K562 (cell line): ENCODE data around the gene MCM5. TPM values are rescaled to one million over a fixed set of nuclear protein-coding genes. Genes with fewer than 3 reads are reported as not detected.

Experiments used
- ATAC-seq: fragments of 200-7000 bp; cut with Tn5 transposase; 3 replicates; pipeline ENCODE4 v1.9.1; 2020; ENCODE audit warnings: moderate library complexity
- BruUV-seq: library from RNA; stranded (reverse); fragments of 400-500 nt; replicated peaks from 2 replicates; lab custom pipeline; 2021; lab: Mats Ljungman, UMichigan
- CTCF ChIA-PET: fragments of 300-600 bp; formaldehyde crosslinking; extraction: SDS; loops from one replicate; lab custom pipeline; 2021; ENCODE audit warnings: low intra/inter-chr PET ratio; lab: Yijun Ruan, JAX
- POLR2A ChIA-PET: fragments of 300-600, 350-650 bp; sonication (Branson Sonifier 250); formaldehyde crosslinking; extraction: SDS; loops from one replicate; lab custom pipeline; 2021; ENCODE audit warnings: antibody characterized with exemption, inconsistent platforms; lab: Yijun Ruan, JAX
- DNase-seq, 4 experiments: peaks; one replicate each; pipeline versions ENCODE4 v3.0.0 to v3.0.0-alpha.2; 2011 to 2018; ENCODE audit warnings: low spot score in 3 of 4, mixed read lengths in 3 of 4; ENCODE audit errors: extremely low read depth in 1 of 4
- FAIRE-seq: peaks from 2 replicates; lab custom pipeline; 2011; peaks lifted over from hg19 to GRCh38; lab: Jason Lieb, UNC
- H2AFZ ChIP-seq: 2 replicates; pipeline ENCODE4 v1.6.0; 2011; ENCODE audit warnings: low read depth, low read length, control low read depth, inconsistent platforms
- H3K27ac ChIP-seq: fragments of 200-600 bp; 3 replicates; pipeline ENCODE4 v1.8.0; 2011; ENCODE audit warnings: low read depth, mild to moderate bottlenecking, control low read depth, inconsistent platforms, low read length, moderate library complexity, mixed read lengths; ENCODE audit errors: extremely low read depth
- H3K27me3 ChIP-seq, 2 experiments: fragments of 300-600 bp in 1 of 2; 2 replicates in 1 of 2; 3 replicates in 1 of 2; pipeline versions ENCODE4 v1.6.0 to v1.8.0; 2011; ENCODE audit warnings: inconsistent platforms in 2 of 2, low read length in 2 of 2, mild to moderate bottlenecking in 1 of 2, mixed read lengths in 1 of 2, moderate library complexity in 1 of 2; ENCODE audit not compliant: control insufficient read depth in 2 of 2, insufficient read depth in 2 of 2
- H3K36me3 ChIP-seq: fragments of 300-600 bp; 3 replicates; pipeline ENCODE4 v1.8.0; 2011; ENCODE audit warnings: mild to moderate bottlenecking, low read length, inconsistent platforms; ENCODE audit not compliant: control insufficient read depth, insufficient read depth
- H3K4me1 ChIP-seq, 2 experiments: fragments of 200-600 bp in 1 of 2; replicated peaks in 1 of 2; 2 replicates in 1 of 2; 3 replicates in 1 of 2; pipeline versions ENCODE4 v1.5.1 to v1.8.0; 2011; ENCODE audit warnings: inconsistent platforms in 2 of 2, low read length in 2 of 2, mild to moderate bottlenecking in 1 of 2, mixed read lengths in 1 of 2, moderate library complexity in 1 of 2; ENCODE audit not compliant: control insufficient read depth in 2 of 2, insufficient read depth in 2 of 2
- H3K4me2 ChIP-seq: 2 replicates; pipeline ENCODE4 v1.6.1; 2011; ENCODE audit warnings: low read length, control low read depth, inconsistent platforms, mixed read lengths; ENCODE audit not compliant: insufficient read depth
- H3K4me3 ChIP-seq: fragments of 200-600 bp; sonication (generic), shearing (Covaris generic); 2 replicates; pipeline ENCODE4 v1.5.1; 2016; ENCODE audit warnings: control low read depth, inconsistent platforms
- H3K79me2 ChIP-seq: fragments of 200-600 bp; 3 replicates; pipeline ENCODE4 v1.8.0; 2011; ENCODE audit warnings: low read length, inconsistent platforms; ENCODE audit not compliant: control insufficient read depth, insufficient read depth
- H3K9ac ChIP-seq, 2 experiments: 2 replicates each; pipeline versions ENCODE4 v1.6.0 to v1.6.1; 2011; ENCODE audit warnings: low read depth in 2 of 2, low read length in 2 of 2, control low read depth in 1 of 2, inconsistent platforms in 1 of 2, mild to moderate bottlenecking in 1 of 2, mixed read lengths in 1 of 2; ENCODE audit not compliant: insufficient read depth in 1 of 2
- H3K9me1 ChIP-seq: one replicate; pipeline ENCODE4 v1.6.0; 2011; ENCODE audit warnings: inconsistent platforms, mild to moderate bottlenecking, low read length, moderate library complexity; ENCODE audit not compliant: control insufficient read depth, insufficient read depth
- H3K9me3 ChIP-seq: replicated peaks from 2 replicates; pipeline ENCODE4 v1.5.1; 2011; ENCODE audit warnings: low read depth, low read length, inconsistent platforms; ENCODE audit not compliant: control insufficient read depth, insufficient read depth
- H4K20me1 ChIP-seq: replicated peaks from 2 replicates; pipeline ENCODE4 v1.6.1; 2011; ENCODE audit warnings: low read length, inconsistent platforms, mixed read lengths; ENCODE audit not compliant: control insufficient read depth, insufficient read depth
- ADNP ChIP-seq: fragments of 200-800 bp; sonication (Bioruptor generic); IDR thresholded peaks from 2 replicates; pipeline ENCODE4 v1.6.1; 2016; ENCODE audit warnings: missing genetic modification characterization, missing compliant biosample characterization
- CBFB ChIP-seq: sonication (generic); formaldehyde crosslinking; IDR thresholded peaks from 2 replicates; pipeline ENCODE4 v1.4.0; 2020; ENCODE audit warnings: mild to moderate bottlenecking, missing genetic modification reagents
- GTF2E2 ChIP-seq: fragments of 200-800 bp; sonication (Bioruptor generic); IDR thresholded peaks from 2 replicates; pipeline ENCODE4 v1.6.1; 2016; ENCODE audit warnings: missing genetic modification characterization, missing compliant biosample characterization
- HDAC2 ChIP-seq: fragments of 450-650 bp; IDR thresholded peaks from 2 replicates; pipeline ENCODE4 v1.6.1; 2016; ENCODE audit warnings: mild to moderate bottlenecking
- HDGF ChIP-seq: fragments of 450-650 bp; IDR thresholded peaks from 2 replicates; pipeline ENCODE4 v1.6.1; 2016
- MAFK ChIP-seq: IDR thresholded peaks from 2 replicates; pipeline ENCODE4 v1.6.1; 2011; ENCODE audit warnings: low read length, improper control_type of control experiment
- MEF2D ChIP-seq: conservative IDR thresholded peaks from 2 replicates; pipeline ENCODE4 v1.6.1; 2016; ENCODE audit warnings: low read depth, missing genetic modification characterization, missing compliant biosample characterization
- MYBL2 ChIP-seq, 2 experiments: fragments of 450-650 bp in 1 of 2; sonication (generic) in 1 of 2; formaldehyde crosslinking in 1 of 2; IDR thresholded peaks; 2 replicates each; pipeline versions ENCODE4 v1.6.1 to v1.8.1; 2017 to 2022; ENCODE audit warnings: borderline replicate concordance in 1 of 2, inconsistent platforms in 1 of 2, low read depth in 1 of 2, mild to moderate bottlenecking in 1 of 2, missing genetic modification reagents in 1 of 2, moderate library complexity in 1 of 2
- NR2F6 ChIP-seq: fragments of 450-650 bp; formaldehyde crosslinking; IDR thresholded peaks from 2 replicates; pipeline ENCODE4 v1.4.0; 2020; ENCODE audit warnings: mild to moderate bottlenecking
- PCBP1 ChIP-seq: fragments of 200-400 bp; formaldehyde crosslinking; IDR thresholded peaks from 2 replicates; pipeline ENCODE4 v1.6.1; 2018; ENCODE audit warnings: mild to moderate bottlenecking, low read depth, low read length; ENCODE audit not compliant: poor library complexity, severe bottlenecking
- POLR2A ChIP-seq: fragments of 450-650 bp; conservative IDR thresholded peaks from 2 replicates; pipeline ENCODE4 v1.6.1; 2016
- POLR2H ChIP-seq: IDR thresholded peaks from 2 replicates; pipeline ENCODE4 v1.6.1; 2016; ENCODE audit warnings: missing genetic modification characterization, low read depth, mild to moderate bottlenecking, control low read depth, missing compliant biosample characterization, moderate library complexity
- RFX1 ChIP-seq: fragments of 450-650 bp; IDR thresholded peaks from 2 replicates; pipeline ENCODE4 v1.6.1; 2016; ENCODE audit warnings: mild to moderate bottlenecking, moderate library complexity
- SIN3A ChIP-seq, 2 experiments: fragments of 150-350 bp in 1 of 2; IDR thresholded peaks; 2 replicates each; pipeline ENCODE4 v1.6.1; 2011 to 2016; ENCODE audit warnings: borderline replicate concordance in 2 of 2, low read depth in 2 of 2, low read length in 2 of 2, mild to moderate bottlenecking in 2 of 2, moderate library complexity in 2 of 2; ENCODE audit not compliant: control insufficient read depth in 1 of 2
- TCFL5 ChIP-seq: fragments of 250-450 bp; sonication (Bioruptor Pico); conservative IDR thresholded peaks from 2 replicates; pipeline ENCODE4 v1.6.1; 2021; ENCODE audit warnings: mild to moderate bottlenecking, moderate library complexity, matching md5 sums
- ZNF778 ChIP-seq: fragments of 450-650 bp; formaldehyde crosslinking; IDR thresholded peaks from 2 replicates; pipeline ENCODE4 v1.4.0; 2020; ENCODE audit warnings: mild to moderate bottlenecking, moderate library complexity
- WGBS: fragments of 100-300 bp; shearing (Covaris generic); methylation state at CpG from one replicate; pipeline ENCODE4 v1.1.6; 2016; ENCODE audit warnings: low coverage, mixed read lengths; ENCODE audit not compliant: insufficient coverage; ENCODE audit errors: missing lambda C conversion rate; 5-methylcytosine and 5-hydroxymethylcytosine counted together
- in situ Hi-C: fragments of 300-500 bp; cut with MboI; formaldehyde crosslinking; loops from 4 replicates; pipeline ENCODE4 v1.15.0; 2018; ENCODE audit warnings: inconsistent platforms, mixed read lengths
- intact Hi-C: fragments of 100-400 bp; cut with micrococcal nuclease; formaldehyde crosslinking; loops from 2 replicates; pipeline ENCODE4 v1.14.2; 2022
- polyA plus RNA-seq, 8 experiments: library from polyadenylated mRNA; depleted of rRNA in 4 of 8; stranded (reverse) in 5 of 8; unstranded in 3 of 8; fragments of >200 nt; fragmentation: Nextera tagmentation in 2 of 8; fragmentation: Illumina TruSeq in 1 of 8; extraction: Ambion mirVana in 2 of 8; extraction: Trizol in 1 of 8; gene quantifications; 2 replicates each; pipeline versions ENCODE4 v1.2.1 to v1.2.3, GENCODE V29; 2011 to 2014; ENCODE audit warnings: inconsistent platforms in 1 of 8, missing spikeins in 1 of 8
- total RNA-seq, 7 experiments: library from RNA; depleted of rRNA in 6 of 7; stranded (reverse); fragments of >200 nt in 6 of 7; fragmentation: Illumina TruSeq in 2 of 7; extraction: Trizol in 2 of 7; gene quantifications; 2 replicates each; pipeline versions ENCODE4 v1.2.1 to v1.2.3, GENCODE V29; 2011 to 2021; ENCODE audit warnings: low replicate concordance in 1 of 7
- TF ChIP-seq, protein P1 (sequence below): fragments of 250-450 bp; sonication (Bioruptor Pico); IDR thresholded peaks from 2 replicates; pipeline ENCODE4 v1.5.0; 2022; ENCODE audit warnings: mild to moderate bottlenecking

The MCM5 gene
- total and polyA plus RNA-seq, 9 of the 15 experiments (the other 6 are each of a cell fraction or from before 2014, with no cell fraction given): 5.6 to 180 (median 66.1) TPM

DNA sequence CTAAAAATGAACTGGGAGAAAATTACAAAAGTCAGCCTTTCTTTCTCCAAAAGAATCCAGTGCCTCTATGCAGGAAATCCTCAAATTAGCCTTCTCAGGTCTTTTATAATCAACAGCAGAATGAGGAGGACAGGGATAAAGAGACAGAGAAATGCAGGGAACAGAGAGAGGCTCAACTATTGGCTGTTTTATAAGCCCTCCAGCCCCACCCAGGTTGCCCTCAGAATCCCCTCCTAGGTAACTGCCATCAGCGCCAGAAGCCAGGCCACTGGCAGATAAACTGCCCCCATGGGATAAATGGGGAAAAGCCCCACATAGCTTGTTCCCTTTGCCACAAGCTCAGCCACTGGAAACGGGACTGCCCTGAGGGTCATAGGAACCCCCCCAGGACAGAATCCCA, 29.9 kb upstream of the MCM5 start:
- BruUV-seq: no TSS peak
- Histone ChIP-seq H3K4me2 (no peak overlapping the region), H3K9me1 (no peaks in the 10 kb centered on the region), H3K4me1 (peaks cover 0 to 16% of the 10 kb centered on the region in 2 experiments; a peak in 4 of 5 replicates), H3K36me3 (no peaks in the 10 kb centered on the region), H3K9me3 (no peaks in the 10 kb centered on the region), H4K20me1 (no peaks in the 10 kb centered on the region), H3K27ac (no peak overlapping the region), H3K27me3 (no peaks in the 10 kb centered on the region), H2AFZ (no peak overlapping the region; the same call in 1 of the 2 replicates), H3K9ac (no peak overlapping the region), H3K4me3 (no peak overlapping the region), H3K79me2 (no peaks in the 10 kb centered on the region)
- FAIRE-seq: no peak
- TF ChIP-seq MEF2D (tag) (no peak), SIN3A (IDR thresholded peaks at IDR 0.05; ENCODE audit: borderline replicate concordance in 2 of 2, control insufficient read depth in 1 of 2, low read depth in 2 of 2, low read length in 2 of 2) (no peak), RFX1 (no peak), ZNF778 (CRISPR knock-in tag) (no peak), HDAC2 (no peak), MYBL2 (IDR thresholded peaks at IDR 0.05; ENCODE audit: low read depth) (no peak), MYBL2 (CRISPR knock-in tag; IDR thresholded peaks at IDR 0.05; ENCODE audit: borderline replicate concordance) (no peak), ADNP (tag) (no peak), POLR2A (no peak), HDGF (no peak), MAFK (no peak), PCBP1 (no peak), NR2F6 (no peak), TCFL5 (CRISPR knock-in tag) (no peak), GTF2E2 (tag) (no peak), CBFB (CRISPR knock-in tag) (no peak), POLR2H (no peak)
- TF ChIP-seq, protein P1, sequence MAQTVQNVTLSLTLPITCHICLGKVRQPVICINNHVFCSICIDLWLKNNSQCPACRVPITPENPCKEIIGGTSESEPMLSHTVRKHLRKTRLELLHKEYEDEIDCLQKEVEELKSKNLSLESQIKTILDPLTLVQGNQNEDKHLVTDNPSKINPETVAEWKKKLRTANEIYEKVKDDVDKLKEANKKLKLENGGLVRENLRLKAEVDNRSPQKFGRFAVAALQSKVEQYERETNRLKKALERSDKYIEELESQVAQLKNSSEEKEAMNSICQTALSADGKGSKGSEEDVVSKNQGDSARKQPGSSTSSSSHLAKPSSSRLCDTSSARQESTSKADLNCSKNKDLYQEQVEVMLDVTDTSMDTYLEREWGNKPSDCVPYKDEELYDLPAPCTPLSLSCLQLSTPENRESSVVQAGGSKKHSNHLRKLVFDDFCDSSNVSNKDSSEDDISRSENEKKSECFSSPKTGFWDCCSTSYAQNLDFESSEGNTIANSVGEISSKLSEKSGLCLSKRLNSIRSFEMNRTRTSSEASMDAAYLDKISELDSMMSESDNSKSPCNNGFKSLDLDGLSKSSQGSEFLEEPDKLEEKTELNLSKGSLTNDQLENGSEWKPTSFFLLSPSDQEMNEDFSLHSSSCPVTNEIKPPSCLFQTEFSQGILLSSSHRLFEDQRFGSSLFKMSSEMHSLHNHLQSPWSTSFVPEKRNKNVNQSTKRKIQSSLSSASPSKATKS (CRISPR knock-in tag): no peak
- no peak for DNase-seq
- ATAC-seq: no peak
- intact Hi-C loops (no loop called here), in situ Hi-C loops (no loop called here)
- ChIA-PET POLR2A (interaction anchor here (1.0 to 1.1 kb wide), 2 partner anchors 12 to 17 kb away, joined by 3 to 6 read pairs; no protein-coding TSS in a partner anchor), CTCF (no interaction called here)
- 40% methylated on average over 1 of the region's 2 CpGs for WGBS
